HEK293 (cell line): ENCODE data around the gene ARMC12.

Source experiments
- CTCF ChIA-PET: fragments of 350-600 bp; formaldehyde crosslinking; extraction: SDS; loops from one replicate; lab custom pipeline; 2021; ENCODE audit warnings: antibody characterized with exemption; lab: Yijun Ruan, JAX
- POLR2A ChIA-PET: fragments of 300-600 bp; formaldehyde crosslinking; extraction: SDS; loops from one replicate; lab custom pipeline; 2020; ENCODE audit warnings: antibody characterized with exemption, inconsistent platforms; lab: Yijun Ruan, JAX
- H3K27ac ChIP-seq: fragments of 200-500 bp; sonication (Bioruptor generic); 2 replicates; pipeline ENCODE4 v1.5.1; 2014; ENCODE audit warnings: low read depth, low read length, control low read depth, inconsistent platforms; ENCODE audit errors: extremely low read depth
- H3K36me3 ChIP-seq, 2 experiments: fragments of 200-500 bp in 1 of 2; sonication (Bioruptor generic) in 1 of 2; 1 replicate in 1 of 2; 2 replicates in 1 of 2; pipeline ENCODE4 v1.5.1; 2014 to 2017; ENCODE audit warnings: inconsistent platforms in 2 of 2, low read length in 2 of 2; ENCODE audit not compliant: control insufficient read depth in 2 of 2, insufficient read depth in 1 of 2
- H3K4me1 ChIP-seq: fragments of 200-500 bp; sonication (Bioruptor generic); 2 replicates; pipeline ENCODE4 v1.5.1; 2014; ENCODE audit warnings: mild to moderate bottlenecking, low read length, inconsistent platforms; ENCODE audit not compliant: control insufficient read depth, insufficient read depth
- H3K4me3 ChIP-seq: 2 replicates; pipeline ENCODE4 v1.5.1; 2011; ENCODE audit warnings: low read depth, mild to moderate bottlenecking, control low read depth, low read length, moderate library complexity
- H3K9me3 ChIP-seq: fragments of 200-500 bp; sonication (Bioruptor generic); 2 replicates; pipeline ENCODE4 v1.5.1; 2014; ENCODE audit warnings: low read depth, low read length, inconsistent platforms; ENCODE audit not compliant: control insufficient read depth, insufficient read depth
- AEBP2 ChIP-seq: fragments of 450-650 bp; formaldehyde crosslinking; IDR thresholded peaks from 2 replicates; pipeline ENCODE4 v1.5.1; 2016; ENCODE audit warnings: missing biosample characterization, missing genetic modification characterization, borderline replicate concordance
- CTCF ChIP-seq: fragments of 450-650 bp; formaldehyde crosslinking; IDR thresholded peaks from 2 replicates; pipeline ENCODE4 v1.5.1; 2016; ENCODE audit warnings: missing biosample characterization, missing genetic modification characterization
- KLF1 ChIP-seq: fragments of 450-650 bp; formaldehyde crosslinking; IDR thresholded peaks from 2 replicates; pipeline ENCODE4 v1.5.1; 2016; ENCODE audit warnings: missing biosample characterization, missing genetic modification characterization
- KLF8 ChIP-seq: fragments of 450-650 bp; formaldehyde crosslinking; IDR thresholded peaks from 2 replicates; pipeline ENCODE4 v1.5.1; 2016; ENCODE audit warnings: missing biosample characterization, missing genetic modification characterization
- SCRT2 ChIP-seq: fragments of 450-650 bp; formaldehyde crosslinking; IDR thresholded peaks from 2 replicates; pipeline ENCODE4 v1.5.1; 2016; ENCODE audit warnings: missing biosample characterization, missing genetic modification characterization
- SP7 ChIP-seq: fragments of 450-650 bp; formaldehyde crosslinking; IDR thresholded peaks from 2 replicates; pipeline ENCODE4 v1.5.1; 2016; ENCODE audit warnings: missing biosample characterization, missing genetic modification characterization
- ZBTB17 ChIP-seq: fragments of 450-650 bp; formaldehyde crosslinking; IDR thresholded peaks from 2 replicates; pipeline ENCODE4 v1.5.1; 2016; ENCODE audit warnings: missing biosample characterization, missing genetic modification characterization
- ZBTB21 ChIP-seq: fragments of 450-650 bp; formaldehyde crosslinking; IDR thresholded peaks from 2 replicates; pipeline ENCODE4 v1.5.1; 2017; ENCODE audit warnings: missing biosample characterization, missing genetic modification characterization
- ZEB2 ChIP-seq: fragments of 450-650 bp; formaldehyde crosslinking; IDR thresholded peaks from 2 replicates; pipeline ENCODE4 v1.5.1; 2016; ENCODE audit warnings: missing biosample characterization, missing genetic modification characterization
- ZNF184 ChIP-seq: fragments of 450-650 bp; IDR thresholded peaks from 2 replicates; pipeline ENCODE4 v1.5.1; 2018; ENCODE audit warnings: missing biosample characterization, mild to moderate bottlenecking, missing genetic modification characterization
- ZNF223 ChIP-seq: fragments of 450-650 bp; formaldehyde crosslinking; IDR thresholded peaks from 2 replicates; pipeline ENCODE4 v1.5.1; 2016; ENCODE audit warnings: missing biosample characterization, missing genetic modification characterization
- ZNF404 ChIP-seq: fragments of 450-650 bp; formaldehyde crosslinking; IDR thresholded peaks from 2 replicates; pipeline ENCODE4 v1.5.1; 2017; ENCODE audit warnings: missing biosample characterization, missing genetic modification characterization
- ZNF513 ChIP-seq: fragments of 450-650 bp; IDR thresholded peaks from 2 replicates; pipeline ENCODE4 v1.5.1; 2018; ENCODE audit warnings: missing biosample characterization, missing genetic modification characterization
- ZNF555 ChIP-seq: fragments of 450-650 bp; formaldehyde crosslinking; conservative IDR thresholded peaks from 2 replicates; pipeline ENCODE4 v1.5.1; 2017; ENCODE audit warnings: missing biosample characterization, mild to moderate bottlenecking, missing genetic modification characterization, inconsistent platforms
- ZNF558 ChIP-seq: fragments of 450-650 bp; formaldehyde crosslinking; IDR thresholded peaks from 2 replicates; pipeline ENCODE4 v1.5.1; 2016; ENCODE audit warnings: missing biosample characterization, missing genetic modification characterization
- ZNF600 ChIP-seq: fragments of 450-650 bp; formaldehyde crosslinking; IDR thresholded peaks from 2 replicates; pipeline ENCODE4 v1.5.1; 2016; ENCODE audit warnings: missing biosample characterization, missing genetic modification characterization
- ZNF654 ChIP-seq: fragments of 450-650 bp; formaldehyde crosslinking; IDR thresholded peaks from 2 replicates; pipeline ENCODE4 v1.5.1; 2016; ENCODE audit warnings: low read depth, missing biosample characterization, missing genetic modification characterization
- ZNF660 ChIP-seq: fragments of 450-650 bp; IDR thresholded peaks from 2 replicates; pipeline ENCODE4 v1.5.1; 2018; ENCODE audit warnings: missing biosample characterization, mild to moderate bottlenecking, missing genetic modification characterization
- ZNF692 ChIP-seq: fragments of 450-650 bp; formaldehyde crosslinking; IDR thresholded peaks from 2 replicates; pipeline ENCODE4 v1.5.1; 2016; ENCODE audit warnings: missing biosample characterization, missing genetic modification characterization
- ZNF777 ChIP-seq: fragments of 450-650 bp; formaldehyde crosslinking; IDR thresholded peaks from 2 replicates; pipeline ENCODE4 v1.5.1; 2017; ENCODE audit warnings: missing biosample characterization, missing genetic modification characterization, borderline replicate concordance
- ZSCAN18 ChIP-seq: fragments of 450-650 bp; formaldehyde crosslinking; IDR thresholded peaks from 2 replicates; pipeline ENCODE4 v1.5.1; 2016; ENCODE audit warnings: missing biosample characterization, missing genetic modification characterization
- ZSCAN5A ChIP-seq: fragments of 450-650 bp; formaldehyde crosslinking; IDR thresholded peaks from 2 replicates; pipeline ENCODE4 v1.5.1; 2016; ENCODE audit warnings: missing biosample characterization, missing genetic modification characterization
- ZXDB ChIP-seq: fragments of 450-650 bp; formaldehyde crosslinking; IDR thresholded peaks from 2 replicates; pipeline ENCODE4 v1.5.1; 2016; ENCODE audit warnings: missing biosample characterization, missing genetic modification characterization

The ARMC12 gene

GRCh38 chr6:35736253-35736894 lies 458 bp upstream of the ARMC12 start (continued):
- TF ChIP-seq ZSCAN5A (no peak), KLF1 (tag by site-specific recombination) (peak; percentile 12; the same call in 1 of the 2 replicates), AEBP2 (no peak), SCRT2 (no peak), ZNF223 (tag by site-specific recombination) (no peak), ZSCAN18 (tag by site-specific recombination) (no peak), ZNF654 (peak; percentile 98), ZNF184 (tag by site-specific recombination) (no peak)

GRCh38 chr6:35737413-35738211 lies 780 bp downstream of the ARMC12 start:
- Histone ChIP-seq H3K4me3 (no peak overlapping the region), H3K27ac (no peak overlapping the region), H3K9me3 (no peaks in the 10 kb centered on the region), H3K36me3 (no peaks in the 10 kb centered on the region)
- CTCF ChIA-PET = interaction anchor here (0.5 to 6.6 kb wide), 60 partner anchors 10 to 1088 kb away, joined by 3 to 258 read pairs (median 4); partner anchors contain the start of genes DEF6 and RPL10A
- 0 out of 2 replicates have a peak, but pooled peaks have one; percentile 17 for TF ChIP-seq ZXDB
- no peak for TF ChIP-seq ZBTB21
- TF ChIP-seq CTCF (tag by site-specific recombination) = peak; percentile 89
- TF ChIP-seq ZNF558 (tag by site-specific recombination) = 0 out of 2 replicates have a peak, but pooled peaks have one; percentile 31
- TF ChIP-seq ZBTB17 = peak; percentile 42
- peak; percentile 97 for TF ChIP-seq ZNF654
- no peak for TF ChIP-seq ZNF404 (tag by site-specific recombination)
- 0 out of 2 replicates have a peak, but pooled peaks have one; percentile 33 for TF ChIP-seq ZSCAN18 (tag by site-specific recombination)
- peak; percentile 42; the same call in 1 of the 2 replicates for TF ChIP-seq ZNF513
- peak; percentile 65; the same call in 1 of the 2 replicates for TF ChIP-seq ZNF660
- TF ChIP-seq ZEB2 (tag by site-specific recombination) = 0 out of 2 replicates have a peak, but pooled peaks have one; percentile 19
- no peak for TF ChIP-seq ZNF777 (tag by site-specific recombination)
- TF ChIP-seq SP7 (tag by site-specific recombination) = 0 out of 2 replicates have a peak, but pooled peaks have one; percentile 18
- peak; percentile 67; the same call in 1 of the 2 replicates for TF ChIP-seq ZNF600 (tag by site-specific recombination)
- no peak for TF ChIP-seq KLF8
- no peak for TF ChIP-seq ZNF555 (tag by site-specific recombination)
- TF ChIP-seq SCRT2 = peak; percentile 92
- 0 out of 2 replicates have a peak, but pooled peaks have one; percentile 22 for TF ChIP-seq ZNF692 (tag by site-specific recombination)
- TF ChIP-seq, all 188 proteins: peak for 13
- POLR2A ChIA-PET = interaction anchor here (1.0 kb wide), 1 partner anchor 153 kb away, joined by 5 read pairs; no protein-coding TSS in a partner anchor
- H3K4me1 ChIP-seq = peaks cover 1% of the 10 kb centered on the region
